DMS53 treated with DMSO at 0.1 percent for 48 hours (cell line): ENCODE data around the gene GFI1B.

Experiments
- DNase-seq: peaks from one replicate; lab custom pipeline; 2025; ENCODE audit not compliant: unreplicated experiment; lab: John Stamatoyannopoulos, UW

GFI1B gene

DNA sequence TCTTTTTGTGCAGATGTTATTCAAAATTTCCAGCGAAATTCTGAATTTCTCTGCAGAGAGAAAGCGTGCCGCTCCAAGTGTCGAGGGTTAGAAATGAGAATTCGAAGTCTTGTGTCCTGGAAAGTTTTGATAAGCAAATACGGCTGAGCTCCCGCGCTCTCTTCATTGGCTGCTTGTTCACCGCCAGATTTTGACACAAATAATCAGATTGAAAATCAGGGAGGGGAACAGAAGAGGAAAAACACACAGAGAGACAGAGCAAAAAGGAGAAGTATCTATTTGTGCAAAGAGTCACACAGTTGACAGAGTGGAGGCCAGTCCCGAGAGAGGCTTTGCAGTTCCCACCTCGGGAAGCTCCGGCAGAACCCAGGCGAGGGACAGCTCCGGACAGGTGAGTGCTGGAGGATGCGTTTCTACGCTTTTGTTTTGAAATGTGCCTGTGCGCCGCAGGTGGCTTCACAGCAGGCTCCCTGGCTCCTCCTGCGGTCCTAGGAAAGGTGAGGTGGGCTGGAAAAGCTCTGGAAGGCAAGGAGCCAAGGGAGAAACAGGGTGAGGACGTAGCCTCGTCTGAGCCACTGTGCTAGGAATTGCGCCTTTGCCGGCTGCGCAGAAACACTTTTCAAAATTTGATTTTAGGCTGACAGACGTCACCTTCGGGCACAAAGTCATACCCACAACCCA lies at the start of gene GFI1B:
Gene GFI1B (plus strand): TSS at position 244 of the 681 bp plus-strand sequence. CDS start 7,985 bp downstream, outside the sequence.
- DNase-seq: no peak

- DNase-seq: no peak
These were observed 47.2 kb upstream of the GFI1B start for GRCh38 chr9:132931178-132931735.

- DNase-seq: no peak
These were observed 43.5 kb upstream of the GFI1B start for GRCh38 chr9:132935026-132935425.

- DNase-seq: no peak
These were observed 41.0 kb upstream of the GFI1B start for GRCh38 chr9:132937463-132937901.

DNA sequence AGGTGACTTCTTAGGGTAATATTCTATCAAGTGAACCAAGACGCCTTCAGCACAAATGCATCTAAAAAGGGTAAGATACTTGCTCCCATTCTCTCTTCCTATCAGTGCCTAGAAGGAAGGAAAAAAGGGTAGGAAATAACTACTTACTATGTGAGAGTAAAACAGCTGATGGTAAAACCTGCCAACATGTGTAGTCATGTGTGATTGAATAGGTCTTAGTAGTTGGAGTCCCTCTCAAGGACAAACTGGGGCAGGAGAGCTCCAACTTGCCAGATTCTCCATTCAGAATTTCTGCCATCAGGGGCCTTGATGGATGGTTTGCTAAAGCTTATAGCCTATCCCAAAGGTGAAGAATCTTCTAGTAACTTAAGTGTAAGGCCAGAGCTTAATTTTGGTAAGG lies 39.3 kb upstream of the GFI1B start:
- DNase-seq: no peak

GRCh38 chr9:132942541-132943182 lies 35.8 kb upstream of the GFI1B start:
- DNase-seq: no peak

GRCh38 chr9:132943651-132944293 lies 34.7 kb upstream of the GFI1B start:
- DNase-seq: no peak

DNA sequence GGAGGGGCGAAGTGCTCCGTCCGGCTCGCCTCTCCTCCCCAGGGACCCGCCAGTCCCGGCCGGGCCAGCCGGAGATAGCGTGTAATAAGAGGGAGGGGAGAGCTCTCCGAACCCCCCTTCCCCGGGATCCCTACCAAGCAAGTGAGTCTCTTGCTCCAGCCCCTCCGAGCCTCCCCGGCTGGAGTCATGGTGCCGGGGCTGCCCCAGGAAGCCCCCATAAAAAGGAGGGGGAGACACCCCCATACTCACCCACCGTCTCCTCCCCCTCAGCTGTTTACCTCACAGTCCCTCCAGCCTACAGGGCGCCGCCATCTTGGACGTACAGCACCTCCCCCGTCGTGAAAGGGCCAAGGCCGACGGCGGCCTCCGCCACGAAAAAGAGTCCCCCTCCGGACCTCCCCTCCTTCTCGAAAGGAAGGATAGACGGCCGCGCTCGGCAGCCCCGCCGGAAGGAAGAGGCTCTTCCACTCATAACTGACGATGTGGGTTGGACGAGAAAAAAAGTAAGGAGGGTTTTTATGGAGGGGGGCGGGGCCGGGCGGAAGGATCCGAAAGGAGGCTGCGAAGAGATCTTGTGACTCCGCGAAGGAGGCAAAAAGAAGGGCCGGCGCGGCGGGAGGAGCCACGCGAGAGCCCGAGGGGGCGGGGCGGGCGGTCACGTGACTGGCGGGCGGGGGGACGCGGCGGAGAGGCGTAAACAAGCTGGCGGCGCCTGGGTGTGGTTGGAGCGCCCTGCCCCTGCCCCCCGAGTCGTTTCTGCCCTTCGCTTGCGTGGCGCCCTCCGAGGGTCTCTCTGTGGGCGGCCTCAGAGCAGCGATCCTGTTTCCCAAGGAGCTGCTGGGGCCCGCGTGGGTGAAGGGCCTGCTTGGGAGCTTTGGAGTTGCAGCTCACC lies 34.0 kb upstream of the GFI1B start, which contains the start of gene TSC1:
Gene TSC1 (minus strand): TSS at position 323 of the 892 bp plus-strand sequence. CDS start 15,744 bp downstream, outside the sequence.
- peak; percentile 78 for DNase-seq

GRCh38 chr9:132945186-132946130 lies 33.0 kb upstream of the GFI1B start:
- DNase-seq: no peak

DNA sequence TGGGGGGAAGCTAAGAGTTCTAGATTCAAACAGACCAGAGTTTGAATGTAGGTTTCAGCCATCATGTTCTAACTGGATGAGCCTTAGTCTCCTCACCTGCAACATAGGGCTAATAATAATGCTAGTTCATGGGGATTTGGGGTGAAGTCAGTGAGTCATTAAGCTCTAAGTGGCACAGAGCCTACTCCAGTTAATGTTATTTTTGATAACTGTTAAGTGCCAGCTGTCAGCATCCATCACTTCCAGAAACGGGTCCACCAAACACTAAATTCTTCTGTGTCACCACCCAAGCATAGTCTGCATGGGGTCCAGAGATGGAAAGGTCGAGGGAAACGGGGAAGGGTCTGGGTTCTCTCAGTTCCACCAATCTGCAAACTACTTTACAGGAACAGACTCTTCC lies 32.3 kb upstream of the GFI1B start:
- DNase-seq: no peak

- no peak for DNase-seq
These were observed 31.7 kb upstream of the GFI1B start for GRCh38 chr9:132946631-132947295.

DNA sequence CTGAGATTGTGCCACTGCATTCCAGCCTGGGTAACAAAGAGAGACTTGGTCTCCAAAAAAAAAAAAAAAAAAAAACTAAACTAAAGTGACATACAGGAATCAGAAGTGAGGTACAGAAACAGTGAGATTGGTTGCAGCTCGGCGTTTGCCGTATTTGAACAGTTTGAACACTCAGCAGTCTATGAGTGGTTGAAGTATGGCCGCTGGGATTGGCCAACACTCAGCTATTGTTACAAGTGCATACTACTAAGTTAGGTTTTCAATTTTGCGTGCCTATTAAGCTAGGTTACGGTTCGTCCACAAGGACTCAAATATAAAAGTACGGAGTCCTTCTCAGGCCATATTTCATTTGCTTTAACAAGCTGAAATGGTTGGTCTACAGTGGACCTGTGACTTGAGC lies 30.7 kb upstream of the GFI1B start:
- no peak for DNase-seq

DNA sequence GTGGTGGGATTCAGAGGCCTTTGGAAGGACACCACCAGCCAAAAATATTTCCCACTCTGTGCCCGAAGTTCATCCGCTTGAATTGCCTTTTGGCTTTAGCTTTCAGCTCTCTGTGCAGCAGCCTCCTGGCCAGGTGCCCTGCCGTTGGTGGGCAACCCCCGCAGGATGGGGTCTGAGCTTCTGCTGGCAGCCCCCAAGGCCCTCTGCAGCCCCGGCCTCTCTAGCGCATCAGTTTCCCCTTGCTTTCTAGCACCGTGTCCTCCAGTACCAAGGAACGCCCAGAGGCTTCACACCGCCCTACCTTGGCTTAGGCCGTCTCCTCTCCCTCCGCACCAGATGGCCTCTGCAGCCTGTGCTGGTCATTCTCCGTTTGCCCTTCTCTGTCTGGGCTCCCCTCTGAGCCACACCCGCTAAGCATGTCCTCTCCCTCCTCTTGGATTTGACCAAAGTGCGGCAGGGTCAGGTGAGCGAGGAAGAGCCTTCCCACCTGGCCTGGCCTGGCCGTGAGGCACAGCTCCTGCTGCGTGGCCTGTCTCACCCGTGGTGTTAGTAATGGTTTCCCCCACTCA lies 29.9 kb upstream of the GFI1B start:
- DNase-seq: no peak

DNA sequence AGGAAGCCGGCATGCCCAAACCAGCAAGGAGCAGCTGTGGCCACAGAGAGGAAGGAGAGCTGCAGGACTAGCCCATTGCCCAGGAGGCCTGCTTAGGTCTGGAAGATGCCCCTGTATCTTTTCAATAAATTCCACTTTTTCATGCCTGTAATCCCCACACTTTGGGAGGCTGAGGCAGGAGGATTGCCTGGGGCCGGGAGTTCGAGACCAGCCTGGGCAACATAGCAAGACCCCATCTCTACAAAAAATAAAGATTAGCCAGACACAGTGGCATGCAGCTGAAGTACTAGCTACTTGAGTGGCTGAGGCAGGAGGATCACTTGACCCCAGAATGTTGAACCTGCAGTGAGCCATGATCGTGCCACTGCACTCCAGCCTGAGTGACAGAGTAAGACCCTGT lies 28.8 kb upstream of the GFI1B start:
- no peak for DNase-seq

DNA sequence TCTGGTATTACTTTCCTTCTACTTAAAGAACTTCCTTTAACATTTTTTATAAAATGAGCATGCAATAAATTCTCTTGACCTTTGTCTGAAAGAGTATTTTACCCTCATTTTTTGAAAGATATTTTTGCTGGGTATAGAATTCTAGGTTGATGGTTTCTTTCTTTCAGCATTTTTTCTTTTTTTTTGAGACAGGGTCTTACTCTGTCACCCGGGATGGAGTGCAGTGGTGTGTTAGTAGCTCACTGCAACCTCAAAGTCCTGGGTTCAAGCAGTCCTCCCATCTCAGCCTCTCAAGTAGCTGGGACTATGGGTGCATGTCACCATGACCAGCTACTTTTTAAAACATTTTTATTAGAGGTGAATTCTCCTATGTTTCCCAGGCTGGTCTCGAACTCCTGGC lies 23.4 kb upstream of the GFI1B start:
- no peak for DNase-seq

- DNase-seq: no peak
These were observed 22.7 kb upstream of the GFI1B start for GRCh38 chr9:132955768-132956167.

GRCh38 chr9:132957805-132958204 lies 20.7 kb upstream of the GFI1B start:
- no peak for DNase-seq

GRCh38 chr9:132961002-132961401 lies 17.5 kb upstream of the GFI1B start:
- DNase-seq: no peak

GRCh38 chr9:132965478-132965877 lies 13.0 kb upstream of the GFI1B start:
- no peak for DNase-seq
